ENCODE results near the gene SFXN4.

GRCh38 chr10:119161680-119162451, 3.6 kb downstream of the SFXN4 start:
- TF ChIP-seq, protein P1, sequence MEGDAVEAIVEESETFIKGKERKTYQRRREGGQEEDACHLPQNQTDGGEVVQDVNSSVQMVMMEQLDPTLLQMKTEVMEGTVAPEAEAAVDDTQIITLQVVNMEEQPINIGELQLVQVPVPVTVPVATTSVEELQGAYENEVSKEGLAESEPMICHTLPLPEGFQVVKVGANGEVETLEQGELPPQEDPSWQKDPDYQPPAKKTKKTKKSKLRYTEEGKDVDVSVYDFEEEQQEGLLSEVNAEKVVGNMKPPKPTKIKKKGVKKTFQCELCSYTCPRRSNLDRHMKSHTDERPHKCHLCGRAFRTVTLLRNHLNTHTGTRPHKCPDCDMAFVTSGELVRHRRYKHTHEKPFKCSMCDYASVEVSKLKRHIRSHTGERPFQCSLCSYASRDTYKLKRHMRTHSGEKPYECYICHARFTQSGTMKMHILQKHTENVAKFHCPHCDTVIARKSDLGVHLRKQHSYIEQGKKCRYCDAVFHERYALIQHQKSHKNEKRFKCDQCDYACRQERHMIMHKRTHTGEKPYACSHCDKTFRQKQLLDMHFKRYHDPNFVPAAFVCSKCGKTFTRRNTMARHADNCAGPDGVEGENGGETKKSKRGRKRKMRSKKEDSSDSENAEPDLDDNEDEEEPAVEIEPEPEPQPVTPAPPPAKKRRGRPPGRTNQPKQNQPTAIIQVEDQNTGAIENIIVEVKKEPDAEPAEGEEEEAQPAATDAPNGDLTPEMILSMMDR (IDR thresholded peaks at IDR 0.05; ENCODE audit: low read depth, low read length, missing input control), result no peak
- no peak for TF ChIP-seq YY1 (IDR thresholded peaks at IDR 0.05)
- TF ChIP-seq FOXA2 (IDR thresholded peaks at IDR 0.05), result no peak
- TF ChIP-seq HNF4A (conservative IDR thresholded peaks at IDR 0.05), result peak in 1 of 2 donors; percentile 11
- TF ChIP-seq NR2F2 (IDR thresholded peaks at IDR 0.05), result no peak
- TF ChIP-seq, protein P2, sequence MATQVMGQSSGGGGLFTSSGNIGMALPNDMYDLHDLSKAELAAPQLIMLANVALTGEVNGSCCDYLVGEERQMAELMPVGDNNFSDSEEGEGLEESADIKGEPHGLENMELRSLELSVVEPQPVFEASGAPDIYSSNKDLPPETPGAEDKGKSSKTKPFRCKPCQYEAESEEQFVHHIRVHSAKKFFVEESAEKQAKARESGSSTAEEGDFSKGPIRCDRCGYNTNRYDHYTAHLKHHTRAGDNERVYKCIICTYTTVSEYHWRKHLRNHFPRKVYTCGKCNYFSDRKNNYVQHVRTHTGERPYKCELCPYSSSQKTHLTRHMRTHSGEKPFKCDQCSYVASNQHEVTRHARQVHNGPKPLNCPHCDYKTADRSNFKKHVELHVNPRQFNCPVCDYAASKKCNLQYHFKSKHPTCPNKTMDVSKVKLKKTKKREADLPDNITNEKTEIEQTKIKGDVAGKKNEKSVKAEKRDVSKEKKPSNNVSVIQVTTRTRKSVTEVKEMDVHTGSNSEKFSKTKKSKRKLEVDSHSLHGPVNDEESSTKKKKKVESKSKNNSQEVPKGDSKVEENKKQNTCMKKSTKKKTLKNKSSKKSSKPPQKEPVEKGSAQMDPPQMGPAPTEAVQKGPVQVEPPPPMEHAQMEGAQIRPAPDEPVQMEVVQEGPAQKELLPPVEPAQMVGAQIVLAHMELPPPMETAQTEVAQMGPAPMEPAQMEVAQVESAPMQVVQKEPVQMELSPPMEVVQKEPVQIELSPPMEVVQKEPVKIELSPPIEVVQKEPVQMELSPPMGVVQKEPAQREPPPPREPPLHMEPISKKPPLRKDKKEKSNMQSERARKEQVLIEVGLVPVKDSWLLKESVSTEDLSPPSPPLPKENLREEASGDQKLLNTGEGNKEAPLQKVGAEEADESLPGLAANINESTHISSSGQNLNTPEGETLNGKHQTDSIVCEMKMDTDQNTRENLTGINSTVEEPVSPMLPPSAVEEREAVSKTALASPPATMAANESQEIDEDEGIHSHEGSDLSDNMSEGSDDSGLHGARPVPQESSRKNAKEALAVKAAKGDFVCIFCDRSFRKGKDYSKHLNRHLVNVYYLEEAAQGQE (IDR thresholded peaks at IDR 0.05), result no peak
